Activated effector memory CD4-positive, alpha-beta T cell treated with Interleukin-2 at 50 U/mL for 16 hours (primary cell): ENCODE results near the gene SEMA6A.

Experiments
- DNase-seq: peaks from one replicate; pipeline ENCODE4 v3.0.0-alpha.2; 2020

The SEMA6A gene

GRCh38 chr5:116456036-116456435 lies 118.6 kb downstream of the SEMA6A start:
- DNase-seq = no peak

DNA sequence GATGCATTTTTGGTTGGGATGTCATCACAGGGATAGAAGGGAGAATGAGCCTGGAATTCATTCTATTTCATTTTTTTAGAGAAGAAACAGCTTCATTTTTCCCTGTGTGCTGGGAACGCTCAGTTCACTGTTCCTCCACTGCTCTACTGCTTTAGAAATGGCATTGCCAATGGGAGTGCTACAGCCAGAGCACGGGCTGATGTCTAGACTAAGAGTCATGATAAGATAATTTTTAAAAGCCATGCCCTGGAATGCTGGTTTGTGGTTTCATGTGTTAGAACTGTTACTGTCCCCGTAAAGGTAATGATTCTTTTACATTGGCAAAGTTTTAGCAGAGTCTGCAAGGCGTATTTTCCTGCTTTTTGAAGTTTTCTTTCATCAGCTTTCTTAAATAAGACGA lies 119.6 kb downstream of the SEMA6A start:
- no peak for DNase-seq

DNA sequence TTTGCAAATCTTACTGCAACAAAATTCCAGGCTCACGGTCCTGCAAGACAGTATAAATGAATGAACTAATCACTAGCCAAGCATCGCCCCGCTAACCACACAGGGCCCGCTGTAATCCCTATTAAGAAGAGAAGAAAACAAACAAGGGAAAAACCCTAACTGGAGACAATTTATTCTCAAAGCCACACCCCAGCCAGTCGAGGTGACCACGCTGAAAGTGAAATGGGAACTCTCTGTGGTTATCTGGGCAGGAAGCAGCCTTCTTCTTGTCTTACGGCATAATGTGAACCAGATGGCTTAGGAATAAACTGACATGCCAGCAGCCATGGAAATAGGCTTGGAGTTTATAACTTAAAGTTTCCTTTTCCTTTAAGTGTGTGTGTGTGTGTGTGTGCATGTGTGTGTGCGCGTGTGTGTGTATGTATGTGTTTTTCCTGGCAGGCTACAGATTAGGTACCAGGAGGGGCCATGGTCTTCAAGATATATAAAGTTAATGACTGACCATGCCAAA lies 120.2 kb downstream of the SEMA6A start:
- DNase-seq = no peak

DNA sequence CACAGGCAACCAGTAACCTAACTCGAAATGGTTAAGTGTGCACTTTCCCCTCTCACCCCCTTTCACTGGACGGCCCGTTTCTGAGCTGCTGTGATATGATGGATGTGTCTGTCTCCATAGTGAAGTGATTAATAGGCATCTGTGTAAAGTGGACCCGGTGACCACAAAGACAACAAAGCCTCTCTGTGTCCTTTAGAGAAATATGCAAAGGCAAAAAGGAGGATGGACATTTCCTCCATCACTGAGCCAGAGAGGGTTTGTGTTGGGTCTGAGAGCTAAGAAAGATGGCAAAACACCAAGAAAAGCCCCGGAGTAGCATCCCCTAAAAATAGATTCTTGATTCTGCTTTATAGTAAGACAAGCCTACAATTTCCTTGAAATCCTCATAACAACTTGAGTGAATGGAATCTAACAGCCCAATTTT lies 120.6 kb downstream of the SEMA6A start:
- no peak for DNase-seq

DNA sequence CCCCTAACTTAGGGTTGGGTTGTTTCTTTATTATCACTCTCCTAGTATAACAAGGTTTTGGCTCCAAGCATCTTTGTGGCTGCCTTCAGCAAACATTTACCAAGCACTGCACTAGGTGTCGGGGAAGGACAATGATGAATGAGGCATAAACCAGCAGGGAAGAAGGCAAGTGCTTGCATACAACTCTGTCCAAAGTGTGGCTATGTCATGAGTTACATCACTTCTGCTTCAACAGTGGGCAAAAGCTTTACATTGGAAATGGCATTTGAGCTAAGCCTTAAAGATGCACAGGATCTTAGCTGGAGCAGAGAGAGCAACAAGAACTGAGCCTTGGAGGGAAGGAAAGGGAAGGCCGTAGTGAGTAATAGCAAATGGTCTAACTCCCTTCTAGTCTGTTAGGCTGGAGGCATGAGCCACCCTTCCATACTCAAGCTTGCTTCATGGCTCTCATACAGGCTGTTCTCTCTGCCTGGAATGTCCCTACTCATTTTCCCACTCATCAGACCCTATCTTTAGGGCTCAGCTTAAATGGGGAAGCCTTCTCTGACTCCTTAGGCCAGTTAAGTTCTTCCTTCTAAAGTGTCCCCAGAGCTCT lies 121.8 kb downstream of the SEMA6A start:
- no peak for DNase-seq

DNA sequence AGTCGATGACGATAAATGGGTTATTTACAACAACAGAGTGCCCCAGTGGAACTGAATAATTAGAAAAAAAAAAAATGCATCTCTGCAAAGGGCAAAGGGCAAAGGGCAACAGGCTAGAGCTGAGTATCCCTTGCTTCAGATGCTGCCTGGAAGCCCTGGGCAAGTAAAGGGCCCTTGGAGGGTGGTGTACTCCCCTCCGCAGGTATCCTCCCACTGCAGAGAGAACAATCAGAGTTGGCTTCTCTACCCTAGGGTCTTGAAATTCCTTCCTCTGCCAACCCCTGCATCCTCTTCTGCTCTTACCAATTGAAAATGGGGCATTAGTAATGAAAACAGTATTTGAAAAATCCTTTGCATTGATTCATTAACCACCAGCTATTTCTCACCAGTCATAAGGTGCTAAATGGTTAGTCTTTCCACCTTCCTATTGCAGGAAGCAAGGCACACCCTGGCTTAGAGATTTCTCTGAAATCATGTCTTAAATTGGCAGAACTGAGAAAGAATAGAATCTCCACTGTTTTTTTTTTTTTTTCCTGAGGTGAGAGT lies 122.6 kb downstream of the SEMA6A start:
- DNase-seq = no peak

- DNase-seq = no peak
Measured at GRCh38 chr5:116451066-116451465, 123.6 kb downstream of the SEMA6A start.

DNA sequence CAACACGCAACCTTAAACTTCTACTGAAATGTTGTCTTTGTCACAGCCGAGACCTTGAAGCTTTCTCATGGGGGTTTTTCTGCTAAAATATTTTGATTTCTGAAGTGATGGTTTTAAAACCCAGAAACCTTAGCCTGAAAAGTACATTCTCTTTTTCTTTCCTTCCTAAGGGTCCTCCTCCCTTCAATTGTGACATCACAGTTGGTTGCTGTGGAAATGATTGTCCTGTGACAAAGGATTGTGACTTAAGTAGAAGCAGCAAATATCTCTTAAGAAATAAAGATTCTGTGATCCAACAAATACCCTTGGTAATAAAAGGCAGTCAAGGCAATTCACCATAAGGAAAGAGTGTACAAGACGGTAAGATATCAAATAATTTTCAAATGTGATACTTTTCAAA lies 125.2 kb downstream of the SEMA6A start:
- no peak for DNase-seq

DNA sequence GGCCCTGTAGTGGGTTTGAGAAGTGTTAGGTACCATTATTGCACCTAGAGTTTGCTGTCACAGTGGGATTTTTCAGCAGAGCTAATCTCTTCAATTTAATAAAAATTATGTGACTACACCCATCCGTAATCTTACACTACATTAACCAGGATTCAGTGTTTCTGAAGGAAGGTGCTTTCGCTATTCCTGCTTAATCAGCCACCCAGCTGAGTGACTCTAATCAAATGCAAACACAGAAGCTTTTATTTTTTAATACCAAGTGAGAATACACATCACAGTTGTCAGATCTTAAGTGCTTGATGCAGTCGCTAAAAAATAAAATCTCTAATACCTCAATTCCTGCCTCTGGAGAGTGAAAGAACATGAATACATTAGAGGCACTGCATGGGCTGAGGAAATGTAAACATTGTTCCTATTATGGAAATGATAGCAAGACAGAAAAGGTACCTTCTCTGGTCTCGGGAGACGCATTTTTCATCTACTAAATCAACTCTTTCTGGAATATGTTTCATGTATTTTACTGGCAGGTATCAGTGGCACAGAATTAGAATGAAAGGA lies 125.7 kb downstream of the SEMA6A start:
- DNase-seq = no peak

DNA sequence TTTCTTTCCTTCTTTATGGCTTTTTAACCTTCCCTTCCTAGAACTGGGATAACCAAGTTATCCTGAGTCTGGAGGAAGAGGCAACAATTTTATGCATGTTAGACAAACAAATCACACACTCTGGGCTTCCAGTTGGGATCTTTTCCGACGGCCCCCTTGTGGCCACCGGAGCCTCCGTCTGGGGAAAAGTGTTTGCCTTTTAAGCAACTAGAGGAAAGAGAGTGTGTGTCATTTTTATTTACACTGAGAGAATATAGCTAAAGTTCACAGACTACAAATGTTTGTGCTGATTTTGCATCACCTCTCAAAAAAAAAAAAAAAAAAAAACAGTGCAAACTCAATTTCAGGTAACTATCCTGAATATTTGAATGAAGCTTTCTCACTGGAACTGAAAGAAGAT lies 126.2 kb downstream of the SEMA6A start:
- DNase-seq = no peak

DNA sequence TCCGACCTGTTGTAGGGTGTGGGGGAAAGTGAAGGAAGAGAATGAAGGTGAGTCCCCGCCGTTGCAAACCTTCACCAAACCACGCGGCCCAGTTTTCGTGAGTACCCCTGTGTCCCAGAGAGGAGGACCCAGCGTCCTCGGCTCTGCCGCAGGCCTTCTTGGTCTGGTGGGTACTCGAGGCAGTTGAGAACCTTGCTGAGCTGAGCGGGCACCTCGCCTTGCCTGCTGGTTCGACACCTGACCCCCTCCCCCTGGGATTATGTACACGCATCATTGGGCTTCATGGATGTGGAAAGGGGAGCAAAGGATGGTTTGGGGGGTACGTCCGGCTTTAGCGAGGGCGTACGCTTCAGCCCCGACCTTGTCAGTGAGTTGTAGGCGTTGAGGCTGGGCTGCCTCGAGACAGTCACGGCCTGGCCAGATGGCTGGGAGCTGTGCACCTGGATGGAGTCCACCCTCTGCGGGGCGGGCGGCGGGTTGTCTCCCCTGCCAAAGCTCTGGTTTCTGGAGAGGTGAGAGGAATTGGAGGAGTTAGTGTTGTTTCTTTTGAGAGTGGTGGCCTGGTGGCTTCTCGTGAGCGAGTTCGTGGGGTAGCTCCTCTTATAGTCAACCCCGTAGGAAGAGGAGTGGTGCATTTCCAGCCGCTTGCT lies 128.1 kb downstream of the SEMA6A start:
- no peak for DNase-seq

DNA sequence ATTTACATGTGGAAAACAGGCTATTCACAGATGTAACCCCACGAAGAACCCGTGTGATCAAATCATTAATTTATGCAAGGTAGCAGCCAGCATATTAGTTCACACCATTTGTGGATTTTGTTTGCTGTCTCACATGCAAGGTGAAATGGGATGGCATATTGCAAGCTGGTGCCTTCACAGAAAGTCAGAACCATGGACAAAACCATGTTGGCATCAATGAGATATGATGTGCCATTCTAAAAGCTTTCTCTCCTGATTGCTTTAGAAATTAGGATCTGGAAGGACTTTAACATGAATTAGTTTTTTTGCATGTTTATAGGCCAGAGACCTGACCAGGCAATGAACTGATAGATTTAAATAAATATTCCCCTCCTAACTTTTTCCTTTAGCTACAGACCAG lies 129.3 kb downstream of the SEMA6A start:
- DNase-seq = no peak

DNA sequence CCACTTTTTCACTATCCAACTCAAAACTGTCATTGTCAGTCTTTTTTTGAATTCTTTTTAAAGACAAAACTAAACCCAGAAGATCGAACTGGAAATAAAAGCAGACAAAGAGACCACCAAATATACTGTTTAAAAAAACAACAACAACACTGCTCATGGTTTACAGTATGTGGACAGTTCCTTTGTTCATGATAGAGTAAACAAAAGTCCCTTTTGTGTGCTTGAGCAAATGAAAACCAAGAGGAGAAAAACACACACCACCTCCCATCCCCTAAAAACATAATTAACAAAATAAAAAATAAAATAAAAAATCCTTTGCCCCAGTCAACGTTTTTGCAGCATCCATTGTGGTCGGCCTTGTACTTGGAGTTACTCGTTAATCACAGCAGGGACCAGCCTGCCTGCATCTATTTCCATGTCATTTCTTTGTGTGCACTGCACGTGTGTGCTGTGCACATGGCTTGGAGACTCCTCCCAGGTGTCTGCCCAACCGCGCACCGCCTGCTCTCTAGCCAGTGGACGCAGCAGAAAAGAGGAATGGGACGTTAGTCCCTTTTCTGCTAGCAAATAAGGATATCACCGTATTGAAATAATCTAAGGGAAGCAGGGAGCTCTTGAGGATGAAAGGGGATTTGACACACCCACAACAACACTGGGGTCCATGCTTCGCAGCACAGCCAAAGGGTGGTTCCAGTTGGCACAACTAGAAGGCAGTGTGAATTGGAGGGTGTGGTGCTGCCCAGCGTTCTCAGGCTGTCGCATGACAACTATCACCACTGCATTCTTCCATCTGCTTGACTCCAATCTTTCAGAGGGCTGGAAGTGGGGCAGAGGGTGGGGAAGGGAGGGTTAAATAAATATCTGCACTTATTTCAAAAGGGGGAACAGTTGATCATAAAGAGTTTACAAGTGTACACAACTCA lies 130.0 kb downstream of the SEMA6A start:
- DNase-seq = no peak

- DNase-seq = no peak
Measured at GRCh38 chr5:116442931-116443551, 131.6 kb downstream of the SEMA6A start.

DNA sequence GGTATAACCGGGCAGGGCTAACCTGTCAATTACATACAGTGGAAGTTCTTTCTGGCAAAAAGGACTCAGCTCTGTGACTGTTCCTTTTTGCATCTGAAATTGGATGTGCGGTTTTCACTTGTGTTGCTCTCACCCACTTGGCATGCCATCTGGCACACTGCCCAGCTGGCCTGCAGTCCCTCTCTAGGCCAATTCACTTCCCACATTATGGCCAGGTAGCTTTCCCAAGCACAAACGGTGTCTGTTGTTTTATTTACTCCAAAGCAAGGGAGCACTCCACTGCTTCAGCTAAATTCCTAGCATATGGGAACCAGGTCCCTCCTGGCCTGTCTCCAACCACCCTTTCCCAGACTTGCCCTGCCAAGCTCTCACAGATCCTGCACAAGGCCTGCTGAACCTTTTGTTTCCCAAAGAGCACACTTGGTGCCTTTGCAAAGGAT lies 132.5 kb downstream of the SEMA6A start:
- no peak for DNase-seq

DNA sequence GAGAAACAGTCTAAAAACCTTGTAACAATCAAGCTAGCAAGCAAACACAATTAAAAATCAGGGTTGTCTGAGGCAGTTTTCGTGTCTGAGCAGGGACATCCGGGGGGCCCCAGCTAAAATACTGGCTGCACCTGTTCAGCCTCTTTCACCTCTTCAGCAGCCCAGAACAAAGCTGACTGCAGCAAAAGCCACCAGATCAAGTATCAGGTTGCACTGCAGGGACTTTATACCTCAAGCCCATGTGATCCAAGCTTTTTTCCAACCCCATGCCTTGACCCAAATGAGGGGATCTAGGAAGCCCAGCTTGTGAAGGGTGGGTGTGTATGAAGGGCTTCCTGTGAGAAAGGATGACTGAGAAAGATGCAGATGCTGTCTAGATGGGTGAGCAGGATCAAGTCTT lies 133.4 kb downstream of the SEMA6A start:
- DNase-seq = no peak

DNA sequence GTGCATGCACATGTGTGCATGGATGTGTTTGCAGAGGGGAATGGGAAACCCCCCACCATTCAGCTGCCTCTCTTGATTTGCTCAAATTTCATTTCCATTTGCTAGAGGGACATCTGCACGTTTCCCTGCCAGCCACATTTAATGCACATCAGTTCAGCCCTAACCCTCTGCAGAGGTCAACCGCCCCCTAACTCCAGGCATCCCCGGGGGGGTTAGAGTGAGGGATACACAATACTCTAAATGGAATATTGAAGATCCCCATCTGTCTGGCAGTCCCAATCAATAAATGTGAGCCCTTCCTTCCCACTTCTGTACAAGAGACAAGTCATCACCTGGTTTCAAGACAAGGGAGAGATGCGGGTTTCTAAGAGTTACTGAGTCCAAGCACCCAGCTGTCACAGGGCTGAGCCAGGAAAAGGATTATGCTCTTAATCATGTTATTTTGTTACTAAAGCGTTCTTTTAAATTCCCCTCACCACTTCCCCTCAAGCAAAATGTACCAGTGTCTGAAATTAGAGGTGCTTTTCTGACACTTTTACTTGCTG lies 134.1 kb downstream of the SEMA6A start:
- no peak for DNase-seq

DNA sequence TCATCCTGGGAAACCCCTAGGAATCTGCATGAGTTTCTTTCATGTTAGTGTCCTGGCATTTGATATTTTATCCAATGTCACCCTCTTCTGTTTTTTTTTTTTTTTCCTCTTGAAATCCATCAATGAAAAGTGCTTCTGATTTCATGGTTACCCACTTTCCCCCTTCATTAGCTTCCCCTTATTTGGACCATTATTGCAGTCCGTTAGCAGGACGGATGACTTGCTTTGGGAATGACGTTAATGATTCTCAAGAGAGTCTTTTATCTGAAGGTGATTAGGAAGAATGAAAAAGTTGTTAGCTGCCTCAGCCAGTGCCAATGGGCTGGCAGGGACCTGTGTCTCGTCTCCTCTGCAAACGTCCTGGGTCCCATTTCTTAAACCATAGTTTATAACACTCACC lies 134.7 kb downstream of the SEMA6A start:
- no peak for DNase-seq

DNA sequence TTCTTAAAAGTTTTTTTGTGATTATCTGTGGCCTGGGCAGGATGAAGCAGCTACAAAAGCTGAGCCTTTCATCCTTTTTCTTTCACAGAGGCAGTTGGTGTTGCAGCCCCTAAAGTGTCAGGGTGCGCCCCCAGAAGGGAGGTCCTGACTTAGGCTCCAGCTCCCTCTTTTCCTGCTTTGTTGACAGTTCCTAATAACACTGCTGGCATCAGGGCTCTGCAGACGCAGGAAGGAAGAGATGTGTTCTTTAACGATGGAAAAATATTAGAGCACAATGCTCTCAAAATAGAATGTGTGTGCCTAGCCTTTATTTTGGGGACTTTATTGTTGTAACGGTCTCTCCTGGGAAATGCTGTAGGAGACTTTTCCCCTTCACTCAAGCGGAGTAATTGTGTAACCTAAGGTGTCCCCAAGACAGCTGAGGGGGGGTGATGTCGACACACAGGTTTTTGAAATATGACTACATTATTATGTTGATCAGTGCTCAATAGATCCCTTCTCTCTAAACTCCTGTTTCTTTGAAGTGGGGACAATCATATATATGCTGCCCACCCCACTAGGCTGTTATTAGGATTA lies 135.6 kb downstream of the SEMA6A start:
- DNase-seq = no peak

- no peak for DNase-seq
Measured at GRCh38 chr5:116437922-116438578, 136.6 kb downstream of the SEMA6A start.

GRCh38 chr5:116437351-116437705 lies 137.3 kb downstream of the SEMA6A start:
- DNase-seq = no peak
